Thymus (tissue), 11 donors: Measurements from ENCODE around the gene SAFB. TPM values are rescaled to one million over a fixed set of nuclear protein-coding genes. Genes with fewer than 3 reads are reported as not detected.

Source experiments
- DNase-seq, 9 donors: peaks; one replicate each; pipeline ENCODE4 v3.0.0-alpha.2; 2013; ENCODE audit warnings: low spot score in 9 of 9, low read depth in 6 of 9, missing footprints in 1 of 9
- H3K27ac ChIP-seq, 2 donors: one replicate each; pipeline ENCODE4 v1.5.1; 2013; ENCODE audit warnings: control low read depth in 1 of 2, low read depth in 1 of 2, low read length in 1 of 2, mild to moderate bottlenecking in 1 of 2, moderate library complexity in 1 of 2
- H3K27me3 ChIP-seq, 2 donors: one replicate each; pipeline ENCODE4 v1.5.1; 2013; ENCODE audit warnings: low read length in 1 of 2; ENCODE audit not compliant: control insufficient read depth in 2 of 2, insufficient read depth in 1 of 2
- H3K36me3 ChIP-seq, 2 donors: one replicate each; pipeline ENCODE4 v1.5.1; 2013; ENCODE audit warnings: low read length in 1 of 2, mild to moderate bottlenecking in 1 of 2, moderate library complexity in 1 of 2; ENCODE audit not compliant: control insufficient read depth in 2 of 2, insufficient read depth in 2 of 2
- H3K4me1 ChIP-seq, 2 donors: one replicate each; pipeline ENCODE4 v1.5.1; 2013; ENCODE audit warnings: low read length in 2 of 2; ENCODE audit not compliant: control insufficient read depth in 2 of 2, insufficient read depth in 2 of 2
- H3K4me3 ChIP-seq, 2 donors: one replicate each; pipeline ENCODE4 v1.5.1; 2013; ENCODE audit warnings: low read length in 2 of 2, control low read depth in 1 of 2, mild to moderate bottlenecking in 1 of 2
- H3K9me3 ChIP-seq, 2 donors: one replicate each; pipeline ENCODE4 v1.5.1; 2013; ENCODE audit warnings: low read length in 1 of 2, mild to moderate bottlenecking in 1 of 2; ENCODE audit not compliant: control insufficient read depth in 2 of 2, insufficient read depth in 1 of 2
- WGBS: extraction: QIAGEN DNeasy Blood & Tissue Kit; methylation state at CpG from one replicate; pipeline ENCODE4 v1.1.7; 2013; 5-methylcytosine and 5-hydroxymethylcytosine counted together
- polyA plus RNA-seq: library from polyadenylated mRNA; stranded (reverse); fragments of 200-250 nt; gene quantifications from one replicate; pipeline ENCODE4 v1.2.3, GENCODE V29; 2013
- total RNA-seq: library from RNA; stranded (reverse); fragments of 120-200 nt; gene quantifications from one replicate; pipeline ENCODE4 v1.2.4, GENCODE V29; 2013
- donor health status: healthy.

Gene SAFB
- total and polyA plus RNA-seq, 2 donors: 32.6 to 73.3 TPM

DNA sequence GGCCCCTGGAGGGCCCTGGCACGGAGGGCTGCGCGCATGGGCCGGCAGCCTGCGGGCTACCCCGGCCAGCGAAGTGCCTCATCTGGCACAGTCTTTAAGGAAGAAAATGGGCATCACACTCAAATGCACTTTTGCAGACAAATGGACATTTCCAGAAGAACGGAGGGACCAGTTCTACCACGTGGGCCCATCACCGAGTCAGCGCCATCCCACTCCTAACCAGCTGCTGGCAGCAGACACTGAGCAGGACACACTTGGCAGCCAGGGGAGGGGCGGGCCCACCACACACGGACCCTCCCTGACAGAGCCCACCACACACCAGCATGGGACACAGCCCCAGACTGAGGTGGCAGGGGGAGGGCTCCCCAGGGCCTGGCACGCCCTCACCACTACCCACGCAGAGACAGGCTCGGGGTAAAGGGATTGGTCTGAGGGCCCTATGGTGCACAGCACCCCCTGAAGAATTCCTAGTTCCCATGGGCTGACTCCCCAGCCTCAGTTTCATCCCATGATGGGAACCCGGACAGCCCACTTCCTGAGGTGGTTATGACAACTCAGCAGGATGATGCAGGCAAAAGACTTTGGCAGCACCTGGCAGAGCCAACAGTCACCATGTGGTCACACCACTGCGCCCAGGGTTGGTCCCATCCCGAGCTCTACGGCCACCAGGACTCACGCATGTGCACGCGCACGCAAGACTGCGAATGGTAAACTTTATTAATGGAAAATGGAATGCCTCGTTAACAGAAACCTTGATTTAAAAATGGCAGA lies 36.4 kb upstream of the SAFB start:
- H3K36me3 ChIP-seq: peaks cover 51 to 62% of the 10 kb centered on the region in 2 donors
- peaks cover 22 to 27% of the 10 kb centered on the region in 2 donors for H3K4me1 ChIP-seq
- H3K9me3 ChIP-seq: no peaks in the 10 kb centered on the region
- DNase-seq: peak in 4 of 9 donors; percentile 9 to 37 (median 20)
- peak overlapping the region; percentile 86 to 96 for H3K27ac ChIP-seq
- H3K27me3 ChIP-seq: no peaks in the 10 kb centered on the region
- 52% methylated on average over 26 of the region's 26 CpGs for WGBS
- peak overlapping the region; percentile 45 to 48 for H3K4me3 ChIP-seq

- Histone ChIP-seq H3K27ac (peak overlapping the region in 1 of 2 donors; percentile 96), H3K4me1 (peaks cover 22 to 27% of the 10 kb centered on the region in 2 donors), H3K36me3 (peaks cover 54 to 65% of the 10 kb centered on the region in 2 donors), H3K27me3 (no peaks in the 10 kb centered on the region), H3K9me3 (no peaks in the 10 kb centered on the region), H3K4me3 (no peak overlapping the region)
- 97% methylated on average over 16 of the region's 16 CpGs for WGBS
- no peak for DNase-seq
Measured at GRCh38 chr19:5587071-5587455, 35.8 kb upstream of the SAFB start.

- peak overlapping the region in 1 of 2 donors; percentile 96 for H3K27ac ChIP-seq
- DNase-seq: no peak
- H3K9me3 ChIP-seq: no peaks in the 10 kb centered on the region
- 87% methylated on average over 23 of the region's 23 CpGs for WGBS
- no peak overlapping the region for H3K4me3 ChIP-seq
- peaks cover 55 to 65% of the 10 kb centered on the region in 2 donors for H3K36me3 ChIP-seq
- no peaks in the 10 kb centered on the region for H3K27me3 ChIP-seq
- H3K4me1 ChIP-seq: peaks cover 22 to 27% of the 10 kb centered on the region in 2 donors
Measured at GRCh38 chr19:5587661-5588060, 35.2 kb upstream of the SAFB start.

DNA sequence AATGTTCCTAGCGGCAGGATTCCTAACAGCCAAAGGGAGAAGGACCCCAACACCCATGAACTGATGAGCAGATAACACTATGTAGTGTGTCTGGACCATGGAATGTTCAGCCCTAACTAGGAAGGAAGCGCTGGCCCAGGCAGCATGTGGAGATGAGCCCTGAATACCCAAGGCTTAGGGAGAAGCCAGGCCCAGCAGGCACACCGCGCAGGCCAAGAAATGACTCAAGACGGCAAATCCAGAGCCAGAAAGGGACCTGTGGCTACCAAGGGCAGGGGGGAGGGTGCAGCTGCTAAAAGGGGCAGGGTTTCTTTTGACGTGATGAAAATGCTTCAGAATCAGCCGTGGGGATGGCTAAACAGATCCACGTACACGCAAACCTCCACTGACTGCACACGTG lies 34.4 kb upstream of the SAFB start:
- H3K4me3 ChIP-seq: no peak overlapping the region
- no peak overlapping the region for H3K27ac ChIP-seq
- 98% methylated on average over 10 of the region's 10 CpGs for WGBS
- H3K4me1 ChIP-seq: peaks cover 22 to 27% of the 10 kb centered on the region in 2 donors
- no peaks in the 10 kb centered on the region for H3K9me3 ChIP-seq
- DNase-seq: no peak
- peaks cover 62 to 70% of the 10 kb centered on the region in 2 donors for H3K36me3 ChIP-seq
- no peaks in the 10 kb centered on the region for H3K27me3 ChIP-seq

- Histone ChIP-seq H3K4me1 (peaks cover 22 to 27% of the 10 kb centered on the region in 2 donors), H3K4me3 (no peak overlapping the region), H3K9me3 (no peaks in the 10 kb centered on the region), H3K27ac (no peak overlapping the region), H3K27me3 (no peaks in the 10 kb centered on the region), H3K36me3 (peaks cover 69 to 75% of the 10 kb centered on the region in 2 donors)
- DNase-seq: no peak
- WGBS: 96% methylated on average over 30 of the region's 30 CpGs
Measured at GRCh38 chr19:5588906-5589676, 33.8 kb upstream of the SAFB start.

DNA sequence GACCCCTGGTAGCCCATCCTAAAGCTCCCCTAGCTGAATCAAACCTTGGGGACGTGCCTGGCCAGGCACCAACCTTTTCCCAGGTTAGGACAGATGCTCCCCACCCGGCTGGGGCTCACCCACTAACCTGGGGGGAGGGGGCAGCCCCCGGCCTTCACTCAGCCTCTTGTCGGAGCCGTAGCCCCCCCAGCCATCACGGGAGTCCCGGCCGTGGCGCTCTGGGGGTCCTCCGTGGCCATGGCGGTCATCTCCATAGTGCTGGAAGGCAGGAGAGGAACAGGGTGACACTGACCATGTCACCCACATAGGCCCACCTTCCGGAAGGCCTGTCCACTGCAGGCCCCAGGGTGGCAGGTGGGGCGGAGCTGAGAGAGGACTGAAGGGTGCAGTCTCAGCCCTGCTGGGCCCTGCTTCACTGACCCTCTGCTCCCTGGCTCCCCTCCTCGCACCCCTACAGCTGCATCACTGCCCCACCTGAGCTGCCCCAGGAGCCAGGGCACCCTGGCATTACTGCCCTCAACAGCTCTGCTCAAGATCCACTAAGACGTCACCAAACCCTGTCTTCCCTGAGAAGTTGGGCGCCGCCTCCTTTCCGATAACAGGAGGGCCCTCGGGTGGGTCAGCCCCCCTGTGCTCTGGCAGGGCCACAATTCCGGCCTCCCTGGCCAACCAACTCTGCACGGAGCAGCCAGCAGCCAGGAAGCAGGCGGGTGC lies 32.6 kb upstream of the SAFB start:
- Histone ChIP-seq H3K36me3 (peaks cover 81 to 87% of the 10 kb centered on the region in 2 donors), H3K27me3 (no peaks in the 10 kb centered on the region), H3K9me3 (peaks cover 0 to 2% of the 10 kb centered on the region in 2 donors), H3K4me1 (peaks cover 13 to 26% of the 10 kb centered on the region in 2 donors), H3K4me3 (no peak overlapping the region), H3K27ac (no peak overlapping the region)
- 98% methylated on average over 22 of the region's 22 CpGs for WGBS
- no peak for DNase-seq

- Histone ChIP-seq H3K9me3 (peaks cover 0 to 2% of the 10 kb centered on the region in 2 donors), H3K27me3 (no peaks in the 10 kb centered on the region), H3K36me3 (peaks cover 86 to 92% of the 10 kb centered on the region in 2 donors), H3K4me3 (no peak overlapping the region), H3K27ac (no peak overlapping the region), H3K4me1 (peaks cover 9 to 26% of the 10 kb centered on the region in 2 donors)
- no peak for DNase-seq
- 99% methylated on average over 9 of the region's 9 CpGs for WGBS
Measured at GRCh38 chr19:5590865-5591154, 32.1 kb upstream of the SAFB start.

GRCh38 chr19:5591476-5591875 lies 31.4 kb upstream of the SAFB start:
- H3K27me3 ChIP-seq: no peaks in the 10 kb centered on the region
- peaks cover 4 to 20% of the 10 kb centered on the region in 2 donors for H3K4me1 ChIP-seq
- DNase-seq: no peak
- WGBS: 98% methylated on average over 17 of the region's 17 CpGs
- peaks cover 91 to 93% of the 10 kb centered on the region in 2 donors for H3K36me3 ChIP-seq
- peaks cover 0 to 2% of the 10 kb centered on the region in 2 donors for H3K9me3 ChIP-seq
- no peak overlapping the region for H3K27ac ChIP-seq
- H3K4me3 ChIP-seq: no peak overlapping the region
